ENCODE results near the gene PHF14. TPM values are rescaled to one million over a fixed set of nuclear protein-coding genes. Genes with fewer than 3 reads are reported as not detected.
"Not testable (repeated sequence)": the region's sequence is repeated elsewhere in the genome, so short reads cannot be mapped to it uniquely, and the experiment has no call there.

Gene PHF14
- polyA plus RNA-seq, 3 donors, result 4.8 to 7.4 (median 5.4) TPM

GRCh38 chr7:10950494-10950893 lies 23.2 kb upstream of the PHF14 start:
- Mint-ChIP-seq H3K4me1 (no peaks in the 10 kb centered on the region), H3K36me3 (no peaks in the 10 kb centered on the region), H3K4me3 (no peak overlapping the region), H3K27me3 (ENCODE audit: low read depth in 3 of 3) (no peaks in the 10 kb centered on the region), H3K9me3 (peaks cover 0 to 14% (median 9%) of the 10 kb centered on the region in 7 donors), H3K27ac (no peak overlapping the region)
- Histone ChIP-seq H2AFZ (ENCODE audit: insufficient read depth, low read depth, low read length, poor library complexity, severe bottlenecking) (no peak overlapping the region), H3K27me3 (ENCODE audit: control insufficient read depth in 2 of 2, insufficient read depth in 2 of 2, low read length in 2 of 2) (no peaks in the 10 kb centered on the region), H3K9me3 (replicated peaks in 1 of 2; ENCODE audit: control insufficient read depth in 1 of 2, insufficient read depth in 1 of 2, low read length in 2 of 2) (peaks cover 0 to 3% of the 10 kb centered on the region in 2 donors), H3K27ac (ENCODE audit: low read depth in 1 of 2, low read length in 2 of 2) (no peak overlapping the region), H3K79me2 (ENCODE audit: insufficient read depth, low read length) (no peaks in the 10 kb centered on the region), H3K9ac (ENCODE audit: insufficient read depth, low read length, poor library complexity, severe bottlenecking) (no peak overlapping the region), H3K4me3 (replicated peaks in 1 of 3; ENCODE audit: low read depth in 2 of 3, low read length in 3 of 3) (no peak overlapping the region), H4K20me1 (ENCODE audit: insufficient read depth, low read length) (no peaks in the 10 kb centered on the region), H3K36me3 (replicated peaks in 1 of 2; ENCODE audit: control insufficient read depth in 1 of 2, insufficient read depth in 2 of 2, low read length in 2 of 2) (no peaks in the 10 kb centered on the region), H3K4me1 (ENCODE audit: control insufficient read depth in 1 of 2, insufficient read depth in 2 of 2, low read length in 2 of 2) (no peaks in the 10 kb centered on the region), H3K4me2 (replicated peaks; ENCODE audit: extremely low read depth, low read length, poor library complexity, severe bottlenecking) (no peak overlapping the region)
- no peak for DNase-seq
- intact Hi-C loops (cut with micrococcal nuclease), result no loop called here
- TF ChIP-seq, protein P1, sequence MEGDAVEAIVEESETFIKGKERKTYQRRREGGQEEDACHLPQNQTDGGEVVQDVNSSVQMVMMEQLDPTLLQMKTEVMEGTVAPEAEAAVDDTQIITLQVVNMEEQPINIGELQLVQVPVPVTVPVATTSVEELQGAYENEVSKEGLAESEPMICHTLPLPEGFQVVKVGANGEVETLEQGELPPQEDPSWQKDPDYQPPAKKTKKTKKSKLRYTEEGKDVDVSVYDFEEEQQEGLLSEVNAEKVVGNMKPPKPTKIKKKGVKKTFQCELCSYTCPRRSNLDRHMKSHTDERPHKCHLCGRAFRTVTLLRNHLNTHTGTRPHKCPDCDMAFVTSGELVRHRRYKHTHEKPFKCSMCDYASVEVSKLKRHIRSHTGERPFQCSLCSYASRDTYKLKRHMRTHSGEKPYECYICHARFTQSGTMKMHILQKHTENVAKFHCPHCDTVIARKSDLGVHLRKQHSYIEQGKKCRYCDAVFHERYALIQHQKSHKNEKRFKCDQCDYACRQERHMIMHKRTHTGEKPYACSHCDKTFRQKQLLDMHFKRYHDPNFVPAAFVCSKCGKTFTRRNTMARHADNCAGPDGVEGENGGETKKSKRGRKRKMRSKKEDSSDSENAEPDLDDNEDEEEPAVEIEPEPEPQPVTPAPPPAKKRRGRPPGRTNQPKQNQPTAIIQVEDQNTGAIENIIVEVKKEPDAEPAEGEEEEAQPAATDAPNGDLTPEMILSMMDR (IDR thresholded peaks at IDR 0.05), result no peak
- 80% methylated on average over 1 of the region's 2 CpGs for WGBS (ENCODE audit: insufficient coverage)

GRCh38 chr7:10950974-10951578 lies 22.6 kb upstream of the PHF14 start:
- H3K4me2 ChIP-seq (replicated peaks; ENCODE audit: extremely low read depth, low read length, poor library complexity, severe bottlenecking); H3K4me1 Mint-ChIP-seq; H3K36me3 ChIP-seq (replicated peaks in 1 of 2; ENCODE audit: control insufficient read depth in 1 of 2, insufficient read depth in 2 of 2, low read length in 2 of 2); H3K27me3 ChIP-seq (ENCODE audit: control insufficient read depth in 2 of 2, insufficient read depth in 2 of 2, low read length in 2 of 2); H3K36me3 Mint-ChIP-seq; H3K4me3 ChIP-seq (replicated peaks in 1 of 3; ENCODE audit: low read depth in 2 of 3, low read length in 3 of 3); H2AFZ ChIP-seq (ENCODE audit: insufficient read depth, low read depth, low read length, poor library complexity, severe bottlenecking); H3K27ac Mint-ChIP-seq; H3K27ac ChIP-seq (ENCODE audit: low read depth in 1 of 2, low read length in 2 of 2); DNase-seq; H3K4me3 Mint-ChIP-seq; H4K20me1 ChIP-seq (ENCODE audit: insufficient read depth, low read length); H3K27me3 Mint-ChIP-seq (ENCODE audit: low read depth in 3 of 3); intact Hi-C loops (cut with micrococcal nuclease); H3K9me3 ChIP-seq (replicated peaks in 1 of 2; ENCODE audit: control insufficient read depth in 1 of 2, insufficient read depth in 1 of 2, low read length in 2 of 2); H3K4me1 ChIP-seq (ENCODE audit: control insufficient read depth in 1 of 2, insufficient read depth in 2 of 2, low read length in 2 of 2); H3K79me2 ChIP-seq (ENCODE audit: insufficient read depth, low read length); H3K9ac ChIP-seq (ENCODE audit: insufficient read depth, low read length, poor library complexity, severe bottlenecking): not testable (repeated sequence)
- WGBS (ENCODE audit: insufficient coverage), result 43% methylated on average over 1 of the region's 4 CpGs
- peaks cover 0 to 14% (median 9%) of the 10 kb centered on the region in 7 donors for H3K9me3 Mint-ChIP-seq

Measured in CD14-positive monocyte (primary cell).